ENCODE data around the gene NDC80.

The NDC80 gene

GRCh38 chr18:2564373-2564772, 7.0 kb upstream of the NDC80 start:
- DNase-seq = no peak

DNA sequence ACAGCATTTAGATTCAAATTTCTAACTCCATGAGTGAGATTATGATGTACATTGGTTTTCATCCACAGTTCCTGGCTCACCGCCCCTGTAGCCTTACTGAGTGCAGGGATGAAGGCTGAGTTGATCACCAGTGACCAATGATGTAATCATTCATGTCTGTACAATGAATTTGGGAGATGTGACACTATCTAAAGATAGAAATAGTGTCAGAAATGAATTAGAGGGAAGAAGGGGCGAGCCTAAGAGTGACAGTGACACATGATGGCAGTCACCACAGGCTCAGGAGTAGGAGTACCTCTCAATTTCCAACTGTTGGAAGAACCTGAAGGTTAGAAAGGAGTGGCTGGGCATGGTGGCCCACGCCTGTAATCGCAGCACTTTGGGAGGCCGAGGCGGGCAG, 3.2 kb upstream of the NDC80 start:
- no peak for DNase-seq

- DNase-seq = no peak
These were observed 2.8 kb upstream of the NDC80 start for GRCh38 chr18:2568605-2569004.

GRCh38 chr18:2569338-2570207, 1.8 kb upstream of the NDC80 start:
- no peak for DNase-seq

GRCh38 chr18:2570772-2571199, 571 bp upstream of the NDC80 start:
- DNase-seq = no peak

DNA sequence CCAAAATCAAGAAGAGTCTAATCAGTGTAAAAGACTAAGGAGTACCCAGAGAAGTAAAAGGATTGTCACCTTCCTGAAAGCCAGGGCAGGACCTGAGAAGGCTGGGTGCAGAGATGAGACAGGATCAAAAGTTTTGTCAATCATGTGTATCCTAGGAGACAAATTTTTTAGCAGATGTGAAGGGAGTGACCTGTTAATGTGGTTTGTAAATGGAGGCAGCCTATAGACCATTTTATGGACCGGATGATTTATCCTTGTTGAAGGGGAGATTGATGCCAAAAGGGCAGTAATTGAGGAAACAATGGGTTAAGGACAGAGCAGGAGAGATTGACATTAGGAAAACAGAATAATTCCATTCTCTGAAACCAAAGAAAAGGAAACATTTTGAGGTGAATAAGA, 813 bp downstream of the NDC80 start:
- DNase-seq = no peak

- DNase-seq = no peak
These were observed 1.5 kb downstream of the NDC80 start for GRCh38 chr18:2572892-2573291.

DNA sequence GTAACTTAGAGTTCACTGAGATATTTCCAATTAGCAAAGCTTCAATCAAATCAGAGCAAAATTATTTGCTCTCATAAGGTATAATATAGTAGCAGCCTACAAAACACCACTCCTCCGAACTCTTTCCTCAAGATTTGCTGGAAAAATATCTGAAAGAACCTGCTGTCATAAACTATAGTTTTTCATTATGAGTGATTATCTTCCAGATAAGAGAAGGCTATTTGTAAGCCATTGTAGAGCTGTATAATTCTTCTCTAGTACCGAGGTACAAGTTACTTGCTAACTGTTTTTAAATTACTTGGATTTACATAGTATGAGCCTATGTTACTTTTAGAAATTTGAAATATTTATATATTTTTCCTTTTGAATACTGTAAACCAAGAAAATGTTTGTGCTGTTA, 2.1 kb downstream of the NDC80 start:
- no peak for DNase-seq

DNA sequence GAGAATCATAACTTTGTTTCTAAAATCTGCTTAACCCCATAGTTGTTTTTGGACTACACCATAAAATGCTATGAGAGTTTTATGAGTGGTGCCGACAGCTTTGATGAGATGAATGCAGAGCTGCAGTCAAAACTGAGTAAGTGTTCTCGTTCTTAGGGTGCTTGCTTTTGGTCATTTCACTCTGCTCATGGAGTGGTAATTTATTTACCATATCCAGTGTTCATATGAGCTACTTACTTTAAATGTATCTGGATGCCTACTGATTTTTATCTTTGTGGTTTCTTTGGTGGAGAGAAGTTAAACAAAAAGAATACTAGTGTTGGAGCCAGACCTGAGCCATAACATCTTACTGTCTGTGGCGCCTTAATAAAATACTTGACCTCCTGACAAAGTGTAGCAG, 16.4 kb downstream of the NDC80 start:
- no peak for DNase-seq

DNA sequence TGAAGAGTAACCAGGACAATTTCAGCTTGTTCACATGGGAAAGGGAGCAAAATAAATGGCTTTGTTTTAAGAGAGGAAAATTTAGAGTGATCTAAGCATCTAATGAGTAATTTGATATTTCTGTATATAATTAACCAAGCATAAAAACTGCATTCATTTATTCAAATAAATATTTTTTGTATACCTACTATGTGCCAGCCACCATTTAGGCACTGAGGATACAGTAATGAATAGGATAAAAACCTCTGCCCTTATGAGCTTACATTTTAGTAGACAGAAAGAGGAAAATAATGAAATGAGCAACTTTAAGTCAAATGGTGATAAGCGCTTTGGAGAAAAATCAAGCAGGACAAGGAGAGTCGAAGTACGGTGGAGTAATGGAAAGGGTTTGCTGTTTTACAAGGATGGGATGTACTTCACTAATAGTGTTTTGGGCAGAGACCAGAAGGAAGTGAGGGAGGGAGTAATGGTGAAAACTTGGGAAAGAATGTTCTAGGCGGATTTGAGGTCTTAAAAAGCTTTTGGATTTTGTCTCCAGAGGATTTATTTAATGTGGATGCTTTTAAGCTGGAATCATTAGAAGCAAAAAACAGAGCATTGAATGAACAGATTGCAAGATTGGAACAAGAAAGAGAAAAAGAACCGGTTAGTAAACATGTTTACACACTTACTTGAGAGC, 17.4 kb downstream of the NDC80 start:
- no peak for DNase-seq

DNA sequence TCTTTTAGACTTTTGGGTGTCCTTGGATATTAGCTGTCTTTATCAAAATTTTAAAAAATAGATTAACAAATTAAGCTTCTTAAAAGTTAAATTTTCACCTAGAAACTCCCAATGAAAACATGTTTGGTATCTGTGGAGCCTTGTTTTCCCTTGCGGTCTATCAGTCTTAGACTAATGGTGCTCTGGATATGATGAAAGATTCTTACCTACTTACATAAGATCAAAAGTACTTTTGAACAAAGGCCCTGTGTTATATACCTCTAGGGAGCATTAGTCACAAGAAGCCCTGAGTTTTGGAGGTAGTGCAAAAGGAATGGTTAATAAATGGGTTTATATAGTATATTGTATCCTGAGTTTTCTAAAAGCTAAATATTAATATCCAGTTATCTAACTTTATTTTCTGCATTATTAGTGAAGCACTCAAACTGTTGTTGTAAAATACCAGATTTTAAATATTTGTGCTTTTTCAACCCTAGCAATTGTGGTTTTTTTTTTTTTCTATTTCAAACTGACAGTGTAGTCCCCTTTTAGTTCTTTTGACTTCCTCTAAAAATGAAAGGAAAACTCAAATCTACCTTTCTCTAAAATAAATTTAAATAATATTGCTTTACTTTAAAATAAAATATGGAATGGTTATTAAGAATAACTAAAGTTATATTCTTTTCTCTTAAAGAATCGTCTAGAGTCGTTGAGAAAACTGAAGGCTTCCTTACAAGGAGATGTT, 18.1 kb downstream of the NDC80 start:
- DNase-seq = no peak

DNA sequence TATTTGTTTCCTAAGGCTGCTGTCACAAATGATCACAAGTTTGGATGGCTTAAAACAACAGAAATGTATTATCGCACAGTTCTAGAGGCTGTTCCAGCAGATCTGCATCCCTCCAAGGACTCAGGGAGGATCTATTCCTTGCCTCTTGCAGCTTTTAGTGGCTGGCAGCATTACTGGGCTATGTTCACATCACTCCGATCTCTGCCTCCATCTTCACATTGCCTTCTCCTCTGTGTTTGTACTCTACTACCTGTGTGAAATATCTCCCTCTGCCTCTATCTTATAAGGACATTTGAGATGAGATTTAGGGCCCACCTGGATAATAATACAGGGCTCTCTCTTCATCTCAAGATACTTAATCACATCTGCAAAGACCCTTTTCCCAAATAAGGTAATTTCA, 18.9 kb downstream of the NDC80 start:
- no peak for DNase-seq

- DNase-seq = no peak
These were observed 26.3 kb downstream of the NDC80 start for GRCh38 chr18:2597639-2598038.

DNA sequence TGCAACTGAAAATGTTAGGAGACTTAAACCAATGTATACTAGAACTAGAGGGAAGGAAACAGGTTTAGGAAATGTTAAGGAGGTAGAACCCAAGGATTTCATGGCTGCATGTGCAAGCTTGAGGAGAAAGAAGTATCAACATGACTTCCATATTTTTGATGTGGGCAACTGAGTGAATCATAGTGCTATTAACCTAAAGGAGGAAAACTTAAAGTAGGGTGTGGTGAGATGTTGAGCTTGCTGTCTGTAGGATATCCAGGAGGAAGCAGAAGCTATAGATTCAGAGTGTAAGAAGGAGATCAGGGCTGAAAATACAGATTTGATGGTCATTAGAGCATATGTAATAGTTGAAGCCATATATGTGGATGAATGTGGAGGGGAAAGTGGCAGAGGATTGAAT, 31.5 kb downstream of the NDC80 start:
- DNase-seq = no peak

GRCh38 chr18:2606335-2606734, 35.0 kb downstream of the NDC80 start:
- no peak for DNase-seq

DNA sequence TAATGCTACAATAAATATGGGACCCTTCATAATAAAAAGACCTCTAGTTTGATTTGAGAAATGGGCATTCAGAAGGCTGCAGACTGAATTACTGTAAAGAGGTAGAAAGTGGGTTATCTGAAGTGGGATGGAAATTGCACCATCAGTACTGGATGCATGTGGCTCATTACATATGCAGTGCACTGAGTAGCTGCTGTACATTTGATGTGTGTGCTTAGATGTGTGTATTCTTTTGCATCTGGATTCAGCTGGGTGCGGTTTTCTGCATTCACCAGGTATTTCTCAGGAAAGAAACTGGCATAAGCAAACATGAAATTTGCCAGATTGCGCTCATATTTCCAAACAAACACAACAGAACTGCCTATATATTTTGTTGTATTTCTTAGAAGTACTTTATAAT, 38.2 kb downstream of the NDC80 start:
- DNase-seq = no peak

- no peak for DNase-seq
These were observed 39.2 kb downstream of the NDC80 start for GRCh38 chr18:2610549-2610948.

GRCh38 chr18:2612996-2613395, 41.6 kb downstream of the NDC80 start:
- DNase-seq = no peak

DNA sequence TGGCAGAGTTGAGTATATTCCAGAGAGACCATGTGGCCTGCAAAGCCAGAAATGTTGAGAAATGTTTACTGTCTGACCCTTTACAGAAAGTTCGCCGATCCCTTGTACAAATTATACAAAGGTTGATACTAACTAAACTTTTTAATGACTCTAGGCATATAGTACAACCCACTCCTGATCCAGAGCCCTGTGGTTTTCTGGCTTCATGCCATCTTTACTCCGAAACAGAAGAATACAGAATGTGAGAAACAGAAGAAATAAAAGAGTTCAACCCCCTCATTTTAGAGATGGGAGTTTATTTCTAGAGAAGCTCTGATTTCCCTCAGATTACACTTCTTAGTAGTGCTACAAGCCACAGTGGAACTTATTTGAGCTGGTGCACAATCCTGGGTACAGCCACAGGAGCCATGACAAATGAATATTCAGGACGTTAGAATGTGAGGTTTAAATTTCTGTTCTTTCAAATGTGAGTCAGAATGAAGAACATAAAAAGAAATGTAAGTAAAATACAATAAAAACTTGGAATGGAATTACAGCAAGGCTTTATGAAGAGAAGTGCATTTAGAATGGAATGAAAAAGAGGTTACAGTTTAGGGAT, 46.1 kb downstream of the NDC80 start:
- DNase-seq = no peak

GRCh38 chr18:2618009-2618408, 46.7 kb downstream of the NDC80 start:
- no peak for DNase-seq

DNA sequence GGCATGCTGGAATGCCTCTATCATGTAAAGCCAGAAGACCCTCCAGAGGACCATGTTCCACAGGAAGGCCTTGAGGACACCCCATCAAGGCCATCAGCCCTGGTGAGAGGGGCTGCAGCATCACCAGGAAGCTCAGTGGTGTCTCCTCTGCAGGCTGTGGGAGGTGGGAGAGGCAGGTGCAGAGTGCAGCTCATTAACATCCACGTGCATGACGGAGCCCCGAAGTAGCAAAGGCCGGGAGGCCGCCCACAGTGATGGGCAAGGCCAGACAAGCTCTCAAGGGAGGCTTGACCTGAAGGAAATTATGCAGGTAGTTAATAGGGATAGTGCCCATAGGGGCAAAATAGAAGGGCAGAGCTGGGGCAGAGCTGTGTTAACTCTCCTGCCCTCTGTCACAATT, 53.9 kb downstream of the NDC80 start:
- DNase-seq = no peak

- no peak for DNase-seq
These were observed 56.5 kb downstream of the NDC80 start for GRCh38 chr18:2627821-2628276.

GRCh38 chr18:2629003-2629402, 57.6 kb downstream of the NDC80 start:
- no peak for DNase-seq
